GM12878 (cell line): ENCODE data around the gene KCNK7. TPM values are rescaled to one million over a fixed set of nuclear protein-coding genes. Genes with fewer than 3 reads are reported as not detected.
A peak's percentile ranks its signal among the peaks of the same experiment; 100 is the strongest.

Experiments used
- E4F1 ChIP-seq: fragments of 450-650 bp; IDR thresholded peaks from 2 replicates; pipeline ENCODE4 v1.6.1; 2018; ENCODE audit warnings: borderline replicate concordance, mild to moderate bottlenecking; ENCODE audit not compliant: partially characterized antibody
- IKZF1 ChIP-seq: fragments of 450-650 bp; conservative IDR thresholded peaks from 2 replicates; pipeline ENCODE4 v1.6.1; 2017; ENCODE audit warnings: antibody characterized with exemption, mild to moderate bottlenecking
- LARP7 ChIP-seq: fragments of 450-650 bp; IDR thresholded peaks from 2 replicates; pipeline ENCODE4 v1.6.1; 2017; ENCODE audit warnings: mild to moderate bottlenecking
- MLLT1 ChIP-seq: fragments of 450-650 bp; IDR thresholded peaks from 2 replicates; pipeline ENCODE4 v1.6.1; 2016; ENCODE audit warnings: mild to moderate bottlenecking
- NBN ChIP-seq: fragments of 450-650 bp; IDR thresholded peaks from 2 replicates; pipeline ENCODE4 v1.6.1; 2016
- RAD21 ChIP-seq: IDR thresholded peaks from 2 replicates; pipeline ENCODE4 v1.6.1; 2011; ENCODE audit warnings: mild to moderate bottlenecking, low read depth, low read length, moderate library complexity; ENCODE audit not compliant: insufficient read depth
- RB1 ChIP-seq: fragments of 450-650 bp; formaldehyde crosslinking; IDR thresholded peaks from 2 replicates; pipeline ENCODE4 v1.6.1; 2017; ENCODE audit warnings: mild to moderate bottlenecking, borderline replicate concordance
- RBBP5 ChIP-seq: fragments of 200-600 bp; sonication (generic); conservative IDR thresholded peaks from 2 replicates; pipeline ENCODE4 v1.6.1; 2016
- SMARCA5 ChIP-seq: fragments of 450-650 bp; IDR thresholded peaks from 2 replicates; pipeline ENCODE4 v1.6.1; 2017; ENCODE audit warnings: mild to moderate bottlenecking
- SMC3 ChIP-seq: IDR thresholded peaks from 2 replicates; pipeline ENCODE4 v1.6.1; 2011; ENCODE audit warnings: low read length, improper control_type of control experiment, borderline replicate concordance
- TARDBP ChIP-seq: IDR thresholded peaks from 2 replicates; pipeline ENCODE4 v1.6.1; 2016; ENCODE audit warnings: borderline replicate concordance
- ZBED1 ChIP-seq: IDR thresholded peaks from 2 replicates; pipeline ENCODE4 v1.6.1; 2016; ENCODE audit warnings: borderline replicate concordance
- ZBTB33 ChIP-seq: fragments of 450-650 bp; IDR thresholded peaks from 2 replicates; pipeline ENCODE4 v1.6.1; 2017; ENCODE audit warnings: mild to moderate bottlenecking
- polyA plus RNA-seq, 11 experiments: library from polyadenylated mRNA; depleted of rRNA in 4 of 11; unstranded in 6 of 11; stranded (reverse) in 5 of 11; fragments of >200 nt; fragmentation: Nextera tagmentation in 4 of 11; fragmentation: Illumina TruSeq in 1 of 11; extraction: Ambion mirVana in 4 of 11; extraction: Trizol in 1 of 11; gene quantifications; 1 replicate in 1 of 11; 2 replicates in 10 of 11; pipeline versions ENCODE4 v1.2.1 to v1.2.3, GENCODE V29; 2011 to 2016; ENCODE audit warnings: inconsistent platforms in 2 of 11, missing spikeins in 2 of 11, low read depth in 1 of 11
- total RNA-seq, 4 experiments: library from RNA; depleted of rRNA in 3 of 4; stranded (reverse); fragments of >200 nt in 3 of 4; fragmentation: Illumina TruSeq in 1 of 4; extraction: Trizol in 1 of 4; gene quantifications; 2 replicates each; pipeline versions ENCODE4 v1.2.1 to v1.2.3, GENCODE V29; 2013 to 2021
- TF ChIP-seq, protein P1 (sequence below): fragments of 450-650 bp; IDR thresholded peaks from 2 replicates; pipeline ENCODE4 v1.6.1; 2018; ENCODE audit warnings: mild to moderate bottlenecking, low read depth, moderate library complexity; ENCODE audit not compliant: partially characterized antibody
- TF ChIP-seq, protein P2 (sequence below): fragments of 450-650 bp; IDR thresholded peaks from 2 replicates; pipeline ENCODE4 v1.6.1; 2014; ENCODE audit warnings: mild to moderate bottlenecking
- TF ChIP-seq, protein P3 (sequence below), 3 experiments: IDR thresholded peaks in 2 of 3; conservative IDR thresholded peaks in 1 of 3; 2 replicates each; pipeline ENCODE4 v1.5.1; 2011; ENCODE audit warnings: low read depth in 3 of 3, low read length in 3 of 3, mild to moderate bottlenecking in 3 of 3, control low read depth in 2 of 3, moderate library complexity in 2 of 3, inconsistent platforms in 1 of 3, mixed read lengths in 1 of 3; ENCODE audit not compliant: control insufficient read depth in 2 of 3, insufficient read depth in 1 of 3; ENCODE audit errors: extremely low read depth in 1 of 3

The KCNK7 gene
- total and polyA plus RNA-seq, 10 of the 15 experiments (the other 5 are each of a cell fraction or from before 2014, with no cell fraction given), result 0.11 to 0.54 (median 0.23) TPM; not detected in 7

- TF ChIP-seq ZBTB33 (no peak), LARP7 (peak; percentile 67; the same call in 1 of the 2 replicates), SMARCA5 (peak; percentile 68; the same call in 1 of the 2 replicates), MLLT1 (no peak; the same call in 1 of the 2 replicates), SMC3 (peak; percentile 70; the same call in 1 of the 2 replicates), E4F1 (no peak), ZBED1 (no peak), RBBP5 (no peak), IKZF1 (0 out of 2 replicates have a peak, but pooled peaks have one; percentile 19), NBN (0 out of 2 replicates have a peak, but pooled peaks have one; percentile 28), RB1 (no peak; the same call in 1 of the 2 replicates), TARDBP (no peak), RAD21 (peak; percentile 39)
- TF ChIP-seq, protein P1, sequence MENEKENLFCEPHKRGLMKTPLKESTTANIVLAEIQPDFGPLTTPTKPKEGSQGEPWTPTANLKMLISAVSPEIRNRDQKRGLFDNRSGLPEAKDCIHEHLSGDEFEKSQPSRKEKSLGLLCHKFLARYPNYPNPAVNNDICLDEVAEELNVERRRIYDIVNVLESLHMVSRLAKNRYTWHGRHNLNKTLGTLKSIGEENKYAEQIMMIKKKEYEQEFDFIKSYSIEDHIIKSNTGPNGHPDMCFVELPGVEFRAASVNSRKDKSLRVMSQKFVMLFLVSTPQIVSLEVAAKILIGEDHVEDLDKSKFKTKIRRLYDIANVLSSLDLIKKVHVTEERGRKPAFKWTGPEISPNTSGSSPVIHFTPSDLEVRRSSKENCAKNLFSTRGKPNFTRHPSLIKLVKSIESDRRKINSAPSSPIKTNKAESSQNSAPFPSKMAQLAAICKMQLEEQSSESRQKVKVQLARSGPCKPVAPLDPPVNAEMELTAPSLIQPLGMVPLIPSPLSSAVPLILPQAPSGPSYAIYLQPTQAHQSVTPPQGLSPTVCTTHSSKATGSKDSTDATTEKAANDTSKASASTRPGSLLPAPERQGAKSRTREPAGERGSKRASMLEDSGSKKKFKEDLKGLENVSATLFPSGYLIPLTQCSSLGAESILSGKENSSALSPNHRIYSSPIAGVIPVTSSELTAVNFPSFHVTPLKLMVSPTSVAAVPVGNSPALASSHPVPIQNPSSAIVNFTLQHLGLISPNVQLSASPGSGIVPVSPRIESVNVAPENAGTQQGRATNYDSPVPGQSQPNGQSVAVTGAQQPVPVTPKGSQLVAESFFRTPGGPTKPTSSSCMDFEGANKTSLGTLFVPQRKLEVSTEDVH, result no peak
- TF ChIP-seq, protein P2, sequence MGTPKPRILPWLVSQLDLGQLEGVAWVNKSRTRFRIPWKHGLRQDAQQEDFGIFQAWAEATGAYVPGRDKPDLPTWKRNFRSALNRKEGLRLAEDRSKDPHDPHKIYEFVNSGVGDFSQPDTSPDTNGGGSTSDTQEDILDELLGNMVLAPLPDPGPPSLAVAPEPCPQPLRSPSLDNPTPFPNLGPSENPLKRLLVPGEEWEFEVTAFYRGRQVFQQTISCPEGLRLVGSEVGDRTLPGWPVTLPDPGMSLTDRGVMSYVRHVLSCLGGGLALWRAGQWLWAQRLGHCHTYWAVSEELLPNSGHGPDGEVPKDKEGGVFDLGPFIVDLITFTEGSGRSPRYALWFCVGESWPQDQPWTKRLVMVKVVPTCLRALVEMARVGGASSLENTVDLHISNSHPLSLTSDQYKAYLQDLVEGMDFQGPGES, result no peak
- TF ChIP-seq, protein P3, sequence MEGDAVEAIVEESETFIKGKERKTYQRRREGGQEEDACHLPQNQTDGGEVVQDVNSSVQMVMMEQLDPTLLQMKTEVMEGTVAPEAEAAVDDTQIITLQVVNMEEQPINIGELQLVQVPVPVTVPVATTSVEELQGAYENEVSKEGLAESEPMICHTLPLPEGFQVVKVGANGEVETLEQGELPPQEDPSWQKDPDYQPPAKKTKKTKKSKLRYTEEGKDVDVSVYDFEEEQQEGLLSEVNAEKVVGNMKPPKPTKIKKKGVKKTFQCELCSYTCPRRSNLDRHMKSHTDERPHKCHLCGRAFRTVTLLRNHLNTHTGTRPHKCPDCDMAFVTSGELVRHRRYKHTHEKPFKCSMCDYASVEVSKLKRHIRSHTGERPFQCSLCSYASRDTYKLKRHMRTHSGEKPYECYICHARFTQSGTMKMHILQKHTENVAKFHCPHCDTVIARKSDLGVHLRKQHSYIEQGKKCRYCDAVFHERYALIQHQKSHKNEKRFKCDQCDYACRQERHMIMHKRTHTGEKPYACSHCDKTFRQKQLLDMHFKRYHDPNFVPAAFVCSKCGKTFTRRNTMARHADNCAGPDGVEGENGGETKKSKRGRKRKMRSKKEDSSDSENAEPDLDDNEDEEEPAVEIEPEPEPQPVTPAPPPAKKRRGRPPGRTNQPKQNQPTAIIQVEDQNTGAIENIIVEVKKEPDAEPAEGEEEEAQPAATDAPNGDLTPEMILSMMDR (IDR thresholded peaks at IDR 0.05 in 2 of 3, conservative IDR thresholded peaks at IDR 0.05 in 1 of 3; ENCODE audit: control insufficient read depth in 2 of 3, extremely low read depth in 1 of 3, insufficient read depth in 1 of 3, low read depth in 3 of 3, low read length in 3 of 3), result peak; percentile 60 to 87 (median 85)
Observed at GRCh38 chr11:65625628-65626342, 30.2 kb upstream of the KCNK7 start (continued).
